HCT116 (cell line): Measurements from ENCODE around the gene GNL2.

Experiments
- CTCF ChIP-seq, 3 experiments: fragments of 200-600 bp in 1 of 3; sonication (generic) in 1 of 3; IDR thresholded peaks in 2 of 3; conservative IDR thresholded peaks in 1 of 3; 2 replicates each; pipeline ENCODE4 v1.5.1; 2012 to 2017; ENCODE audit warnings: low read depth in 2 of 3, low read length in 2 of 3, antibody characterized with exemption in 1 of 3, borderline replicate concordance in 1 of 3, control low read depth in 1 of 3, mild to moderate bottlenecking in 1 of 3, mixed read lengths in 1 of 3, mixed run types in 1 of 3, moderate library complexity in 1 of 3; ENCODE audit not compliant: insufficient read depth in 1 of 3
- ELF1 ChIP-seq: IDR thresholded peaks from 2 replicates; pipeline ENCODE4 v1.6.1; 2012; ENCODE audit warnings: low read depth, borderline replicate concordance
- EZH2 ChIP-seq: fragments of 200-600 bp; sonication (generic); IDR thresholded peaks from 2 replicates; pipeline ENCODE4 v1.6.1; 2017; ENCODE audit warnings: antibody characterized with exemption, mixed run types
- POLR2A ChIP-seq: IDR thresholded peaks from 2 replicates; pipeline ENCODE4 v1.7.0; 2011; ENCODE audit warnings: borderline replicate concordance; ENCODE audit not compliant: insufficient read depth, insufficient read length; ENCODE audit errors: extremely low read depth
- SP1 ChIP-seq: IDR thresholded peaks from 2 replicates; pipeline ENCODE4 v1.6.1; 2012; ENCODE audit warnings: low read depth
- ZNF274 ChIP-seq: fragments of 200-500 bp; sonication (Bioruptor generic); IDR thresholded peaks from 2 replicates; pipeline ENCODE4 v1.6.1; 2014; ENCODE audit warnings: mild to moderate bottlenecking, low read depth, low read length, inconsistent platforms
- TF ChIP-seq, protein P1 (sequence below): IDR thresholded peaks from 2 replicates; pipeline ENCODE4 v1.6.1; 2012; ENCODE audit warnings: low read depth

DNA sequence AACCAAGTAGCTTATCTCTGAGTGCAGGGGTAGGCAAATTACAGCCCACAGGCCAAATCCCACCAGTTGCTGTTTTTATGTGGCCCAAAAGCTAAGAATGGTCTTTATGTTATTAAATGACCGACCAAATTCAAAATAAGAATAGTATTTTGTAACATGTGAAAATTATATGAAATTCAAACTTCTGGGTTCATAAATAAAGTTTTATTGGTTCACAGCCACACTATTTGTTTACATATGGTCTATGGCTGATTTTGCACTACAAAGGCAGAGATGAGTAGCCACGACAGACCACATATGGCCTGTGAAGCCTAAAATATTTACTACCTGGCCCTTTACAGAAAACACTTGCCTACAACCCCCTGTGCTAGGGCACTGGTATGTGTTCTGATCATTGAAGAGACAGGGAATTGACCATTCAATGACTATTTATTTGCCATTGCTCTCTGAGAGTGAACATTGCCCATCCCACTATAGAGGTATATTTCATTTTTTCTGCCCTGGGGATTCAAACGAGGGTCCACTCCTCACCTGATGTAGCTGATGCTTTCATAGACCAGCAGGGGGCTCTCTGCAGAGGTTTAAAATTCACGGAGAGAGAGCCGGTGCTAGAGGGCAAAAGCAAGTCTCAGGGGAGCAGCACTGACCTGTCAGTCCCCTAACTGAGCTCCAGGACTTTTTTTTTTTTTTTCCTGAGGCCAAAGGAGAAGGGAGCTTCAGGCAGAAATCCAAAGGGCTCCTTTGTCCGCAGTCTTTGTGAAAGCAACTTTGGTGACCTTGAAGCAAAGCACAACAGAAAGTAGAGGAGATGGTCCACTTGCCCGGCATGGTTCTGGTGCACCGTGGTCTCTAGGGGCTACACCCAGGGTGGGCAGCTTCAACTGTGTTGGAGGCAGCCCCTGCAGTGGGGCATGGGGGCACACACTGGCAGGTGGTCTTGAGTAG is 7.3 kb upstream of the GNL2 start:
- TF ChIP-seq CTCF (IDR thresholded peaks at IDR 0.05 in 2 of 3, conservative IDR thresholded peaks at IDR 0.05 in 1 of 3; ENCODE audit: borderline replicate concordance in 1 of 3, insufficient read depth in 1 of 3, low read depth in 2 of 3, low read length in 2 of 3) (peak; percentile 72 to 85 (median 81); a peak in 5 of 6 replicates), POLR2A (no peak), ZNF274 (no peak), EZH2 (no peak), ELF1 (no peak), SP1 (no peak)
- TF ChIP-seq, protein P1, sequence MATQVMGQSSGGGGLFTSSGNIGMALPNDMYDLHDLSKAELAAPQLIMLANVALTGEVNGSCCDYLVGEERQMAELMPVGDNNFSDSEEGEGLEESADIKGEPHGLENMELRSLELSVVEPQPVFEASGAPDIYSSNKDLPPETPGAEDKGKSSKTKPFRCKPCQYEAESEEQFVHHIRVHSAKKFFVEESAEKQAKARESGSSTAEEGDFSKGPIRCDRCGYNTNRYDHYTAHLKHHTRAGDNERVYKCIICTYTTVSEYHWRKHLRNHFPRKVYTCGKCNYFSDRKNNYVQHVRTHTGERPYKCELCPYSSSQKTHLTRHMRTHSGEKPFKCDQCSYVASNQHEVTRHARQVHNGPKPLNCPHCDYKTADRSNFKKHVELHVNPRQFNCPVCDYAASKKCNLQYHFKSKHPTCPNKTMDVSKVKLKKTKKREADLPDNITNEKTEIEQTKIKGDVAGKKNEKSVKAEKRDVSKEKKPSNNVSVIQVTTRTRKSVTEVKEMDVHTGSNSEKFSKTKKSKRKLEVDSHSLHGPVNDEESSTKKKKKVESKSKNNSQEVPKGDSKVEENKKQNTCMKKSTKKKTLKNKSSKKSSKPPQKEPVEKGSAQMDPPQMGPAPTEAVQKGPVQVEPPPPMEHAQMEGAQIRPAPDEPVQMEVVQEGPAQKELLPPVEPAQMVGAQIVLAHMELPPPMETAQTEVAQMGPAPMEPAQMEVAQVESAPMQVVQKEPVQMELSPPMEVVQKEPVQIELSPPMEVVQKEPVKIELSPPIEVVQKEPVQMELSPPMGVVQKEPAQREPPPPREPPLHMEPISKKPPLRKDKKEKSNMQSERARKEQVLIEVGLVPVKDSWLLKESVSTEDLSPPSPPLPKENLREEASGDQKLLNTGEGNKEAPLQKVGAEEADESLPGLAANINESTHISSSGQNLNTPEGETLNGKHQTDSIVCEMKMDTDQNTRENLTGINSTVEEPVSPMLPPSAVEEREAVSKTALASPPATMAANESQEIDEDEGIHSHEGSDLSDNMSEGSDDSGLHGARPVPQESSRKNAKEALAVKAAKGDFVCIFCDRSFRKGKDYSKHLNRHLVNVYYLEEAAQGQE = no peak
